Transverse colon (tissue), 4 donors: Measurements from ENCODE around the gene P3H2. TPM values are rescaled to one million over a fixed set of nuclear protein-coding genes. Genes with fewer than 3 reads are reported as not detected.

ENCODE experiments used
- DNase-seq: peaks from one replicate; pipeline ENCODE4 v3.0.0-alpha.2; 2019
- H3K27ac ChIP-seq, 4 donors: fragments of 200-600 bp; sonication (generic); 2 replicates each; pipeline ENCODE4 v1.5.1; 2016 to 2018; ENCODE audit warnings: inconsistent platforms in 4 of 4
- H3K27me3 ChIP-seq: fragments of 200-600 bp; sonication (generic); 2 replicates; pipeline ENCODE4 v1.5.1; 2017; ENCODE audit warnings: inconsistent platforms
- H3K36me3 ChIP-seq, 4 donors: fragments of 200-600 bp; sonication (generic); 2 replicates each; pipeline ENCODE4 v1.5.1; 2017 to 2019; ENCODE audit warnings: inconsistent platforms in 4 of 4
- H3K4me1 ChIP-seq, 4 donors: fragments of 200-600 bp; sonication (generic); 2 replicates each; pipeline ENCODE4 v1.5.1; 2017 to 2020; ENCODE audit warnings: inconsistent platforms in 4 of 4
- H3K4me3 ChIP-seq, 4 donors: fragments of 200-600 bp; sonication (generic); 1 replicate in 1 of 4; 2 replicates in 3 of 4; pipeline versions ENCODE4 v1.5.1 to v1.6.1; 2017 to 2019; ENCODE audit warnings: inconsistent platforms in 4 of 4
- H3K9me3 ChIP-seq, 2 donors: fragments of 200-600 bp; sonication (generic); 2 replicates each; pipeline ENCODE4 v1.5.1; 2017 to 2019; ENCODE audit warnings: inconsistent platforms in 2 of 2
- CTCF ChIP-seq, 5 experiments: fragments of 200-600 bp in 3 of 5; fragments of 450-650 bp in 2 of 5; sonication (generic) in 3 of 5; IDR thresholded peaks; 1 replicate in 2 of 5; 2 replicates in 3 of 5; pipeline ENCODE4 v1.5.1; 2016 to 2017; ENCODE audit warnings: antibody characterized with exemption in 5 of 5, inconsistent platforms in 3 of 5, mild to moderate bottlenecking in 2 of 5, moderate library complexity in 1 of 5
- EP300 ChIP-seq: sonication (generic); formaldehyde crosslinking; IDR thresholded peaks from one replicate; pipeline ENCODE4 v1.6.1; 2017; ENCODE audit warnings: antibody characterized with exemption, low read depth
- POLR2A ChIP-seq: fragments of 450-650 bp; IDR thresholded peaks from one replicate; pipeline ENCODE4 v1.6.1; 2016; ENCODE audit warnings: antibody characterized with exemption, mild to moderate bottlenecking, moderate library complexity
- POLR2AphosphoS5 ChIP-seq, 3 donors: sonication (generic); formaldehyde crosslinking; IDR thresholded peaks; one replicate each; pipeline ENCODE4 v1.6.1; 2016; ENCODE audit warnings: antibody characterized with exemption in 3 of 3
- WGBS, 2 donors: methylation state at CpG; one replicate each; pipeline ENCODE4 v1.1.5; 2018; ENCODE audit warnings: low coverage in 1 of 2; 5-methylcytosine and 5-hydroxymethylcytosine counted together
- in situ Hi-C, 4 donors: fragments of 200-750 bp; cut with MboI; loops; one replicate each; pipeline versions ENCODE4 v1.15.0 to v1.15.1; 2017; ENCODE audit warnings: low sequenced_read_pairs in 3 of 4, low pct_ligation_motif_present in 1 of 4, low pct_unique_long_range_greater_than_20kb in 1 of 4
- intact Hi-C: fragments of 100-400 bp; cut with DNase I; formaldehyde crosslinking; loops from one replicate; pipeline ENCODE4 v1.15.1; 2023; ENCODE audit warnings: low total_unique reads
- total RNA-seq, 4 donors: library from RNA; depleted of rRNA; stranded (reverse); fragments of >200 nt; gene quantifications; one replicate each; pipeline ENCODE4 v1.1.0, GENCODE V29; 2016

The P3H2 gene
- total RNA-seq, 4 donors from 2014 or later = 26.6 to 153 (median 54.3) TPM

GRCh38 chr3:190008432-190008831, 112.3 kb downstream of the P3H2 start:
- Histone ChIP-seq H3K4me3 (no peak overlapping the region), H3K27me3 (no peaks in the 10 kb centered on the region), H3K36me3 (no peaks in the 10 kb centered on the region), H3K4me1 (peaks cover 9 to 44% (median 21%) of the 10 kb centered on the region in 4 donors), H3K27ac (no peak overlapping the region), H3K9me3 (no peaks in the 10 kb centered on the region)
- WGBS, 2 donors = 64 to 73% methylated on average over 2 of the region's 2 CpGs
- intact Hi-C loops (no loop called here), in situ Hi-C loops (no loop called here)
- TF ChIP-seq CTCF (IDR thresholded peaks at IDR 0.05) = no peak
- no peak for TF ChIP-seq EP300
- no peak for TF ChIP-seq POLR2A
- no peak for TF ChIP-seq POLR2AphosphoS5 (IDR thresholded peaks at IDR 0.05)
- DNase-seq = no peak

- Histone ChIP-seq H3K4me3 (no peak overlapping the region), H3K27me3 (no peaks in the 10 kb centered on the region), H3K9me3 (no peaks in the 10 kb centered on the region), H3K4me1 (peaks cover 3 to 28% (median 11%) of the 10 kb centered on the region in 4 donors), H3K27ac (peak overlapping the region in 2 of 4 donors; percentile 18 to 32), H3K36me3 (no peaks in the 10 kb centered on the region)
- no peak for DNase-seq
- in situ Hi-C loops = no loop called here
- 27 to 62% methylated on average over 4 of the region's 4 CpGs for WGBS, 2 donors
- intact Hi-C loops = no loop called here
- no peak for TF ChIP-seq POLR2A
- TF ChIP-seq CTCF (IDR thresholded peaks at IDR 0.05) = no peak
- no peak for TF ChIP-seq POLR2AphosphoS5 (IDR thresholded peaks at IDR 0.05)
- no peak for TF ChIP-seq EP300
Measured at GRCh38 chr3:190005343-190006113, 115.2 kb downstream of the P3H2 start.

- Histone ChIP-seq H3K27ac (no peak overlapping the region), H3K4me1 (peaks cover 3 to 28% (median 11%) of the 10 kb centered on the region in 4 donors), H3K9me3 (no peaks in the 10 kb centered on the region), H3K36me3 (no peaks in the 10 kb centered on the region), H3K4me3 (no peak overlapping the region), H3K27me3 (no peaks in the 10 kb centered on the region)
- no peak for DNase-seq
- TF ChIP-seq EP300 = no peak
- TF ChIP-seq CTCF (IDR thresholded peaks at IDR 0.05) = no peak
- no peak for TF ChIP-seq POLR2A
- TF ChIP-seq POLR2AphosphoS5 (IDR thresholded peaks at IDR 0.05) = no peak
- intact Hi-C loops = no loop called here
- in situ Hi-C loops = no loop called here
- 85 to 87% methylated on average over 2 to 5 of the region's 5 CpGs for WGBS, 2 donors
Measured at GRCh38 chr3:190004656-190005055, 116.0 kb downstream of the P3H2 start.

GRCh38 chr3:190003681-190004123, 117.0 kb downstream of the P3H2 start:
- in situ Hi-C loops (no loop called here), intact Hi-C loops (no loop called here)
- TF ChIP-seq EP300 = no peak
- TF ChIP-seq CTCF (IDR thresholded peaks at IDR 0.05) = no peak
- no peak for TF ChIP-seq POLR2A
- H3K4me3 ChIP-seq = no peak overlapping the region
- no peak for DNase-seq
- WGBS, 2 donors = 70 to 71% methylated on average over 2 to 3 of the region's 3 CpGs
- no peaks in the 10 kb centered on the region for H3K9me3 ChIP-seq
- H3K4me1 ChIP-seq = peaks cover 3 to 28% (median 11%) of the 10 kb centered on the region in 4 donors
- no peaks in the 10 kb centered on the region for H3K36me3 ChIP-seq
- no peak overlapping the region for H3K27ac ChIP-seq
- no peaks in the 10 kb centered on the region for H3K27me3 ChIP-seq
